Lung microvascular endothelial cell (primary cell): ENCODE data around the gene TNIP3. TPM values are rescaled to one million over a fixed set of nuclear protein-coding genes. Genes with fewer than 3 reads are reported as not detected.

ENCODE experiments used
- DNase-seq, 2 donors: peaks; one replicate each; pipeline versions ENCODE4 v3.0.0 to v3.0.0-alpha.2; 2010; ENCODE audit warnings: low read depth in 2 of 2
- total RNA-seq: library from RNA; depleted of rRNA; stranded (reverse); fragments of >200 nt; gene quantifications from 2 replicates; pipeline ENCODE4 v1.2.1, GENCODE V29; 2014

TNIP3 gene
- total RNA-seq, 1 donor from 2014 or later: 0.20 TPM

GRCh38 chr4:121088867-121089266, 75.3 kb downstream of the TNIP3 start:
- no peak for DNase-seq

Other genes starting within 250 kb of the TNIP3 start
- 3.1 and 6.2 TPM in 2 replicates for gene PRDM5, start 241.6 kb downstream of the TNIP3 start, total RNA-seq
- gene NDNF, start 91.8 kb downstream of the TNIP3 start, total RNA-seq: 0.44 and 11.1 TPM in 2 replicates
- 0.40 and 0.44 TPM in 2 replicates for gene QRFPR, start 216.7 kb upstream of the TNIP3 start, total RNA-seq